GM19468 (cell line): ENCODE results near the gene CHST4.
"Not testable (repeated sequence)": the region's sequence is repeated elsewhere in the genome, so short reads cannot be mapped to it uniquely, and the experiment has no call there.

ENCODE experiments used
- ATAC-seq: cut with Tn5 transposase; IDR thresholded peaks from one replicate; pipeline ENCODE4 v1.9.1; 2021; ENCODE audit warnings: mild to moderate bottlenecking, moderate library complexity, moderate number of reproducible peaks; ENCODE audit not compliant: unreplicated experiment; ENCODE audit errors: extremely low read depth

CHST4 gene

DNA sequence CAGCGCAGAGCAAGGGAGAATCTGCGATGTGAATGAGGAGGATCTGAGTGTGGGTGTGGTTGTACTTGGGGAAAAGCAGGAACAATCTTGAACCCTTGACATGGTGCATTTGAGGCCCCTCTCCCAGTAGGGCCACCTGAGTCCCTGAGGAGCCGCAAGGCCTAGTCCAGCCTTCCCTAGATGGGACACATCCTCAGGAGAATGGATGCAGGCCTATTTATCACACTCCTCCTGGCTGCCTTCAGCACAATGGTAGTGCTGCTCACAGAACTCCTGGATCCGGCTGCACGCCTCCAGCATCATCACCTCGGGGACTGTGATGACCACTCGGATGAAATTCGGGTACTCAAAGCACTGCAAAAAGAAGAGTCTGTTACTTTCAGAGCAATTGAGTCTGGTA is 41.7 kb downstream of the CHST4 start:
- ATAC-seq = no peak

DNA sequence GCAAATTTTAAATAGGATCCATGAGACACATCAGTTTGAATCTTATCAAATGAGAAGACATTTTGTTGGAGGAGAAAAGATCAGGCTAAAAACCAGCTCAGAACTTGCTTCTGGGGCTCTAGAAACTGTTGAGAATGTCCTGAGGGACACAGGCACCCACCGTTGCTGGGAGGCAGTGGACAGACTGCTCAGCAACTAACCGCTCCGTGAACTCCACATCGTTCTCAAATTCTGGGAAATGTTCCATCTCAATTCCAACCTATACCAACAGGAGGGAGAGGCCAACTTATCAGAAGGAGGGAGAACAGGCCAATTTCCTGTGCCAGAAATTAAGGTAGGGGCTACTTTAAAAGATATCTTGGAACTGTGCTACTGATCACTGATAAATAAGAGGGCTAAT is 42.3 kb downstream of the CHST4 start:
- ATAC-seq = no peak

DNA sequence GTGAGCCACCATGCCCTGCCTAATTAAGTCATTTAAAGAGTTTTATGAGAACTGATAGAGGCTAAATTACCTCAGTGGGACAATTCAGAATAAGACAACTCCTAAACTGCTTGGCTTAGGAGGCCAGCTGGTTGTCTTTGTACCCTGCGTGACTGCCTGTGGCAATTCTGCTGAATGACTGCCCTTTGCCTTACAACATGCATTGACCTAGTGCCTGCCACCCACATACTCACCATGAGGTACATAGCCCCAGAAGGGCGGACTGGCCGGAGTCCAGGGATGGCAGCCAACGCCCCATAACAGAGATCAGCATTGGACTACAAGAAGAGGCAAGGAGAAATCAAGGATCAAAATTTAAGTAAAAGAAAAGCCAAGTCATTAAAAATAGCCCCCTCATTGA is 43.4 kb downstream of the CHST4 start:
- no peak for ATAC-seq

DNA sequence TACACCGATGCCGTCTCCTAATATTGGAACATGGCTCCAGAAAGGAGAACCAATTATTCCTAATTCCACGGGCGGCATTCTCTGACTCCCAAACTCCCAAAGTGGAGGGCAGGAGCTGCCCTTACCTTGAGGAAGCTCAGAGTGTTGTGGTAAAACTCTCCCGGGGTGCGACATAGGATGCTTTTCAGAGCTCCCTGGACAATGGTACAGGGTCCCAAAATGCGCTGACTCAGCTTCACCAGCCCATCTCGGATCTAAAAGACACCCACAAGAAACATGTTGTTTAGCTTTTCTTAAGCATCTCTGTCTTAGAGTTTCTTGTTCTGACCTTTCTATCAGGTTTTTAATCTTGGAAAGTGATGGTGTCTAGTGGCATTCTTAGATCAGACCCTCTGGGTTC is 43.9 kb downstream of the CHST4 start:
- no peak for ATAC-seq

DNA sequence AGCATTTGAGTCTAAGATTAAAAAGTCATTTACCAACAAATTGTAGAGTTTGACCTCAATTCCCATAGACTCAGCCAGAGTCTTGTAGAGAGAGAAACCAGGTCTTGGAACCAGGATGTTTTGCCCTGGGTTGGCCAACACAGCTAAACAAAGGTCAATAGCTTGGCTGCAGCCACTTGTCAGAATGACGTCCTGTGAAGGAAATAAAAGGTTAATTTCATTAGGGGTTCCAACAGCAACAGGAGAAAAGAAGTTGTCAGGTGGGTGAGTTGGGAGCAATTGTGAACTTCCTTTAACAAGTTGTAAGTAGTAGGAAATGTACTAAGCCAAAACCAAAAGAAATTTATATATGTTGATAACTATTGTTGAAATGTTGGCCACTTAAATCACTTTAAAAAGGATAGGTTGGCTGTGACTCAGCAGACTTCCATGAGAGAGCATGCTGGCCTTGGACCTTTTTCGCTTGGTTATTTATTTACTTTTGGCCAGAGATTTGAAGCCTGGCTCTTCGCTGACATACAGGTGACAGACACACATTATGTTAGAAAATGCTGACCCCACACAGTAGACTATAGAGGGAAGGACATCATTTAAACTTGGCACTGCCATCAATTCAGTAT is 46.4 kb downstream of the CHST4 start:
- ATAC-seq = no peak

DNA sequence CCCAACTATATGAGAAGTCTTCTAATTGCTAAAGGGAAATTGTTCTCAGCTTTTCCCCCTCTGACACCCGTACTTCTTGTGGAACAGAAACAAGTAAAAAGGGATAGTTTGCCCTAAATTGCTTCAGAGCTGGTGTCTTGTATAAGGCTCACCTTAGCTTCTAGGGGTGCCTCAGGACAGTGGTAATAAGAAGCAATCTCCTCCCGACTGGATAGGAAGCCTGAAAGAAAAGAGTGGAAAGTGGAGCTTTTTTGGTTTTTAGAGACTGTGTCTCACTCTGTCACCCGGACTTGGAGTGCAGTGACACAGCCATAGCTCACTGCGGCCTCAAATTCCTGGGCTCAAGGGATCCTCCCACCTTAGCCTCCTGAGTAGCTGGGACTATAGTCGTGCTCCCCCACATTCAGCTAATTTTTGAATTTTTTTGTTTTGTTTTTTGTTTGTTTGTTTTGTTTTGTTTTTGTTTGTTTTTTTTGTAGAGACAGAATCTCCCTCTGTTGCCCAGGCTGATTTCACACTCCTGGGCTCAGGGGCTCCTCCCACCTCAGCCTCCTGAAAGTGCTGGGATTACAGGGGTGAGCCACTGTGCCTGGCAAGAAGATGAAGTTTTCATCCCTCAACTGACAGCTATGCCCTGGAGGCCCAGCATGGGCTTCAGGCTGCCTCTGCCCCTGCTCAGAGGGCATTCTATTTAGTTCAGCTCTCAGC is 47.3 kb downstream of the CHST4 start:
- ATAC-seq = no peak

DNA sequence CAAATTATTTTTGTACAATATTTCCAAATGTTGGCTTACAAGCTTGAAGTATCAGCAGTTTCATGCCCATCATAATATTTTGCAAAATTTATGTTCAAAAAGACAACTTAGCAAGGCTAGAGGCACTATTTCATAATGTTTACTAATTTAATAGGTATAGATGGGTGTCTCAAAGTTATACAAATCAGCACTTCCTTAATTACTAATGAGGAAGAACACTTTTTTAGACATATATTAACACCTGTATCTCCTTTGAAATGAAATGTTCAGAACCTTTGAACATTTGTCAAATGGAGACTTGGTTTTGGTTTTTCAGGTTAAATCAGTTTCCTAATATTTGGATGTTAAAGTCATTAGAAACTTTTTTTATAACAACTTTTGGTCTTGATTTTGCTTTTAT is 48.5 kb downstream of the CHST4 start:
- no peak for ATAC-seq

DNA sequence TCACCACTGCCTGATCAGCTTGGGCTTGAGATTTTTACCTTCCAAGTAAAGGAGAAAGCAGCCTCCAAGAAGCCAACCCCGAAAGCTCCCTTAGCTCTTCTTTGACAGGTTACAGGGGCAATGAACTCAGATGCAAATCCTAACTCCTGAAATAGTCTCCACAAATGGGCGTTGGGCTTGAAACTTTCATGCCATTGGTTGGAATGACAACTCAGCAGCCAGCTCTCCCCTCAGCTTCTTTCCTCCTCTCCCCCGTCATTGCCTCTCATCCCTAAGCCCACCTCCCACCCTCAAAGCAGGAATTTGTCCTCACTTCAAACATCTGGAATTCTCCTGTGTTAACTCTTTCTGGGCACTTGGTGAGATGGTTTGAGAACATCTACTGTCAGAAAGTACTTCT is 50.7 kb downstream of the CHST4 start, which contains the start of gene TAT:
TAT (minus strand) TSS at position 122 of the 400 bp plus-strand sequence. CDS start 677 bp downstream, outside the sequence.
- no peak for ATAC-seq

DNA sequence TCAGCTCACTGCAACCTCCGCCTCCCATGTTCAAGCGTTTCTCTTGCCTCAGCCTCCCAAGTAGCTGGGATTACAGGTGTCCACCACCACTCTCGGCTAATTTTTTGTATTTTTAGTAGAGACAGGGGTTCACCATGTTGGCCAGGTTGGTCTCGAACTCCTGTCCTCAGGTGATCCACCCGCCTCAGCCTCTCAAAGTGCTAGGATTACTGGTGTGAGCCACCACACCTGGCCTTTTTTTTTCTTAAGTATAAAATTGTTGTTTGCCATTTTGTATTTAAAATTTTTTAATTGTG is 56.3 kb downstream of the CHST4 start:
- not testable (repeated sequence) for ATAC-seq

DNA sequence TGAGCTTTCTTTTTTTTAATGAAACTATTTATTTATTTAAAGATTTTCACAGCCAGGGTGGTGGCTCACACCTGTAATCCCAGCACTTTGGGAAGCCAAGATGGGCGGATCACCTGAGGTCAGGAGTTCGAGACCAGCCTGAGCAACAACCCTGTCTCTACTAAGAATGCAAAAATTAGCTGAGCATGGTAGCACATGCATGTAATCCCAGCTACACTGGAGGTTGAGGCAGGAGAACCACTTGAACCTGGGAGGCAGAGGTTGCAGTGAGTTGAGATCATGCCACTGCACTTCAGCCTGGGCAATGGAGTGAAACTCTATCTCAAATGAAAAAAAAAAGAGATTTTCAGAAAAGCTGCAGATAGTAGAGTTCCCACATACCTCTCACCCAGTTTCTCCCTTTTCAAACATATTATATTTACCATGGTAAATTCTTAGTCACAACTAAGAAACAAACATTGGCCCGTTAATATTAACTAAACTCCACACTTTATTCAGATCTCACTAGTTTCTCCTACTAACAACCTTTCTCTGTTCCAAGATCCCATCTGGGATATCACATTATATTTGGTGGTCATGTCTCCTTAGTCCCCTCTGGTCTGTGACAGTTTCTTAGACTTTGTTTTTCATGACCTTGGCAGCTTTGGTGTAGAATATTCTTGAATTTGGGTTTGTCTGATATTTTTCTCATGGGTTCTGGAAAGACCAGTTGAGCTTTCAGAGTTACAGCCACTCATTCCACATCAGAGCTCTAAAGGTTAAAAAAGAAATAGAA is 58.5 kb downstream of the CHST4 start:
- ATAC-seq = no peak

DNA sequence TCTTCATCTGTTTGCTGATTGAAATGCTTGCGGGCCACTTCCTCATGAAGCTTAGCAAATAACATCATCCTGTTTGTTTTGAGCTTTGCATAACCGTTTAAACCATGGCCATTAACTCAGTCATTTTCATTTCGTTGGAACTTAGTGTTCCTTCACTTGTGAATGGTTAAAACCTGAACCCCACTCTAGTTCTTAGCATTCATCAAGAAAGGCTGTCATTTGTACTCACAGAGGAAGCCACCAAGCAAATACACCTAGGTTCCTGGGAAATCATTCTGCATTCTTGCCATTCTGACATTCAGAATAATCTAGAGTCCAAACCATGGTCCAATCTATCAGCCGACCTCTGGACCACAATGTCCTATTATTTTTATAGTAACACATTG is 59.1 kb downstream of the CHST4 start:
- no peak for ATAC-seq
